Liver (tissue), 3 donors: Measurements from ENCODE around the gene DGCR2.
"Not testable (repeated sequence)": the region's sequence is repeated elsewhere in the genome, so short reads cannot be mapped to it uniquely, and the experiment has no call there.

ENCODE experiments used
- CTCF ChIP-seq: fragments of 150-350 bp; IDR thresholded peaks from 2 replicates; pipeline ENCODE4 v1.5.1; 2017; ENCODE audit warnings: improper control_type of control experiment, low read depth, low read length; ENCODE audit not compliant: missing input control
- HNF4G ChIP-seq: IDR thresholded peaks from 2 replicates; pipeline ENCODE4 v1.6.1; 2016; ENCODE audit warnings: antibody characterized with exemption
- SP1 ChIP-seq: IDR thresholded peaks from 2 replicates; pipeline ENCODE4 v1.6.1; 2018; ENCODE audit warnings: antibody characterized with exemption, mild to moderate bottlenecking
- TAF1 ChIP-seq: conservative IDR thresholded peaks from 2 replicates; pipeline ENCODE4 v1.6.1; 2016; ENCODE audit warnings: antibody characterized with exemption, mild to moderate bottlenecking
- YY1 ChIP-seq: IDR thresholded peaks from 2 replicates; pipeline ENCODE4 v1.6.1; 2016; ENCODE audit warnings: antibody characterized with exemption, mild to moderate bottlenecking
- TF ChIP-seq, protein P1 (sequence below): IDR thresholded peaks from 2 replicates; pipeline ENCODE4 v1.6.1; 2016; ENCODE audit warnings: antibody characterized with exemption
- TF ChIP-seq, protein P2 (sequence below): IDR thresholded peaks from 2 replicates; pipeline ENCODE4 v1.6.1; 2016; ENCODE audit warnings: antibody characterized with exemption
- donor health status: healthy.
- donor health status: healthy.

GRCh38 chr22:19011611-19012010 lies 110.6 kb downstream of the DGCR2 start:
- TF ChIP-seq, protein P1, sequence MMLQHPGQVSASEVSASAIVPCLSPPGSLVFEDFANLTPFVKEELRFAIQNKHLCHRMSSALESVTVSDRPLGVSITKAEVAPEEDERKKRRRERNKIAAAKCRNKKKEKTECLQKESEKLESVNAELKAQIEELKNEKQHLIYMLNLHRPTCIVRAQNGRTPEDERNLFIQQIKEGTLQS = not testable (repeated sequence)
- TF ChIP-seq, protein P2, sequence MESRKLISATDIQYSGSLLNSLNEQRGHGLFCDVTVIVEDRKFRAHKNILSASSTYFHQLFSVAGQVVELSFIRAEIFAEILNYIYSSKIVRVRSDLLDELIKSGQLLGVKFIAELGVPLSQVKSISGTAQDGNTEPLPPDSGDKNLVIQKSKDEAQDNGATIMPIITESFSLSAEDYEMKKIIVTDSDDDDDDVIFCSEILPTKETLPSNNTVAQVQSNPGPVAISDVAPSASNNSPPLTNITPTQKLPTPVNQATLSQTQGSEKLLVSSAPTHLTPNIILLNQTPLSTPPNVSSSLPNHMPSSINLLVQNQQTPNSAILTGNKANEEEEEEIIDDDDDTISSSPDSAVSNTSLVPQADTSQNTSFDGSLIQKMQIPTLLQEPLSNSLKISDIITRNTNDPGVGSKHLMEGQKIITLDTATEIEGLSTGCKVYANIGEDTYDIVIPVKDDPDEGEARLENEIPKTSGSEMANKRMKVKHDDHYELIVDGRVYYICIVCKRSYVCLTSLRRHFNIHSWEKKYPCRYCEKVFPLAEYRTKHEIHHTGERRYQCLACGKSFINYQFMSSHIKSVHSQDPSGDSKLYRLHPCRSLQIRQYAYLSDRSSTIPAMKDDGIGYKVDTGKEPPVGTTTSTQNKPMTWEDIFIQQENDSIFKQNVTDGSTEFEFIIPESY = not testable (repeated sequence)
- not testable (repeated sequence) for TF ChIP-seq HNF4G, SP1, TAF1, CTCF, YY1
